HG02840 (cell line): Measurements from ENCODE around the gene OR7G3.

Experiments
- ATAC-seq: cut with Tn5 transposase; IDR thresholded peaks from one replicate; pipeline ENCODE4 v1.9.1; 2021; ENCODE audit warnings: mild to moderate bottlenecking, moderate library complexity, moderate number of reproducible peaks; ENCODE audit not compliant: unreplicated experiment, low FRiP score

The OR7G3 gene

DNA sequence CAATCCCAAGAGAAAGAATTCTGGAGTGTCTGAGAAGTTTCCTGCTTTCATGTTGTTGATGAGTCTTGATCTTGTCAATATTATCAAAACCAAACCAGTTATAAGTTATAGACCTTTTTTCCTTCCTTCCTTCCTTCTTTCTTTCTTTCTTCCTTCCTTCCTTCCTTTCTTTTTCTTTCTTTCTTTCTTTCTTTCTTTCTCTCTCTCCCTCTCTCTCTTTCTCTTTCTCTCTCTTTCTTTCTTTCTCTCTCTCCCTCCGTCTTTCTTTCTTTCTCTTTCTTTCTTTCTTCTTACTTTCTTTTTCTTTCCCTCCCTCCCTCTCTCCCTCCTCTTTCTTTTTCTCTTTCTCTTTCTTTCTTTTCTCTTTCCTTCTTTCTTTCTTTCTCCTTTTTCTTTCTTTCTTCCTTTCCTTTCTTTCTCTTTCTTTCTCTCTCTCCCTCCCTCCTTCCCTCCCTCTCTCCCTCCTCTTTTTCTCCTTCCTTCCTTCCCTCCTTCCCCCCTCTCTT is at the start of gene OR7G3:
Gene OR7G3, minus strand, starts transcription at position 51 of the 506 bp plus-strand sequence. Its CDS starts 0 bp downstream, at position 51.
- no peak for ATAC-seq

DNA sequence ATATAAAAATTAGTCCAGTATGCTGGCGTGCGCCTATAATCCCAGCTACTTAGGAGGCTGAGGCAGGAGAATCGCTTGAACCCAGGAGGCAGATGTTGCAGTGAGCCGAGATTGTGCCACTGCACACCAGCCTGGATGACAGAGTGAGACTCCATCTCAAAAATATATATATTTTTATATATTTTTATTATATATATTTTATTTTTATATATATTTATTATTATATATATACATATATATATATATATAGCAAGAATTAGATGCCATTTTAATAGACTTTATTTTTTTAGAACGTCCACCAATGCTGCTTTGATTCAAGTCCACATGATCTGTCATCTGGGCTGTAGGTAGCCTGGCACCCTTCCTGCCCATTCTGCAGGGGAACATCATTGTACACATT is 48.6 kb upstream of the OR7G3 start:
- ATAC-seq, result no peak

DNA sequence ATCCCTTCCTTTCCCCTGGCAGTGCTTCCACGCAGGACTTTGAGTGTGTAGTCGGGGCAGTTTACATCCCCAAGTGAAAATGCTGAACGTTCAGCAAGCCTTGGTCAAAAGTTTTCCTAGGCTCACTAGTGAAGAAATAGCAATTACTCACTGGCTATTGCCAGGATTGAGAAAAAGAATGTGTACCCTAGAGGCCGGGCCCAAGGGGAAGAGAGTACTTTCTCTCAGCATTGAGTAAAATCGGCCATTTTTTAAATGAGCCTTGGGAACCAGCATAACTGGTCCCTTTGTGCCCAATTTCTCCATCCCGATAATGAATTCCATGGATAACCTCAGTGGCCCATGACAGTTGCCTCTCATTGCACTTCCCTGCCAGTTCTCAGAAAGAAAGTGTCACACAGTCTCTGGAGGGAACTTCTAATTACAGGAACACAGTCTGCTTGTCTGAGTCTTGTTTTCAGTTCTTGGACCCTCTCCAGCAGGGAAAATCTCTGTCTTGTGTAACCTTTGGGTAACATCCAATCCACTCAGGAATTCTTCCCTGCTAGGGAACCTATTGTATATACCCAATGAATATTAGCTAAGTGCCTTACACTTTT is 44.7 kb upstream of the OR7G3 start:
- no peak for ATAC-seq

DNA sequence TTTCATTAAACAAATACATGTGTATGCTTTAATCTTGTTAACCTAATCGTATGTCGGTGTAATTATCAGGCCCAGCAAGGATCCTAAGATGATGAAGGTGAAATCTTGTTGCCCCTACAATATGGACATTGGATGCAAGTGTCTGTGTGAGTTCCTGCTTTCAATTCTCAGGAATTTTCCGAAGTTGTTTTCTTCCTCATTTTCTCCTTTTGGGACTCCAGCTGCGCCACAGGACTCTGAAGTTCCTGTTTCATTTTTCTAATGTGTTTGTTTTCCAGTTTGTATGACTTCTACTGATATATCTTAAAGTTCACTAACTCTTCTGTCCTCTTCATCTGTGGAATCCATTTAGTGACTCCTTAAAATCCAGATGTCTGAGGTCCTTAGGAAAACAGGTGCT is 40.1 kb upstream of the OR7G3 start:
- ATAC-seq, result no peak

DNA sequence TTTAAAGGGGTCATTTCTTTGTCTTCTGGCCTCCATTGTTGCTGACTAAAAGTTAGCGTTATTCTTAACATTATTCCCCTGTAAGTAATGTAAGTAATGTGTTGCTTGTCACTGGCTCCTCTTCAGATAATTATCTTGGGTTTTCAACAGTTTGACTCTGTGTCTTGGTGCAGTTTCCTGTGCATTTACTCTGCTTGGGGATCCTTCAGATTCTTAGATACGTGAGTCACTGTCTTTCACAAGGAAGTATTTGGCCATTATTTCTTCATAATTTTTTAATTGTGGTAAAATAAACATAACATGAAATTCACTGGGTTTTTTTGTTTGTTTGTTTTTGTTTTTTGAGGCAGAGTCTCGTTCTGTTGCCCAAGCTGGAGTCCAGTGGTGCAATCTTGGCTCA is 38.5 kb upstream of the OR7G3 start:
- ATAC-seq, result no peak

DNA sequence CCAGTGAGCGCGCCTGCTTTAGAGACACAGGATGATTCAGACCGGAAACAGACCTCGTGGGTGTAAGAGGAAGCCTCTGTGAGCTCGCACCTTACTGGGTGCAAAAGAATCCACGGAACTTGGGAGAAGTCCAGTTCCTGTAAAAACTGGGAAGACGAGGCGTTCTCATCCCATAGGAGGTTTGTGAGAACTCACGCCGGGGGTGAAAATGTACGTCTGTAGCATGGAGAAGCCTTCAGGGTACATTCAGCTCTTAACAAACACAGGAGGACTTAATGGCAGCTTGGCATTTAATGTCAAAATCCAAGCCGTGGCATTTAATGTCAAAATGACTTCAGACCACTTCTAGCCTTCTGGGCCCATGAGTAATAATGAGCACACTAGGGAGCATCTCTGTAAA is 34.7 kb upstream of the OR7G3 start:
- ATAC-seq, result no peak

DNA sequence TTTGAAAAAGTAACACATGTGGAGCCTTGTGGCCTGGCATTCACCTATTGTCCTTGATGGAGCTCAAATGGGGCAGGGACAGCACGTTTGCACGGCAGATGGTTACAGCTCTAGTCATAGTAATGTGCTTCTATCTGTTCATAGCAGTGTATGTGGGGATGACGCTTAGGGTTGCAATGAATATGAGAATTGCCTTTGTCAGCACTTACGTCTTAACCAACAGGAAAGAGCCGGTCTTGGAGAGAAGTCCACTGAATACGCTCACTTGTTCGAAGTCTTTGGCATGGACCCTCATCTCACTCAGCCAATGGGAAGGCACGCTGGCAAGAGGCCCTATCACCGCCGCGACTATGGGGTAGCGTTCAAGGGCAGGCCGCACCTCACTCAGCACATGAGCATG is 33.1 kb upstream of the OR7G3 start:
- ATAC-seq, result no peak

DNA sequence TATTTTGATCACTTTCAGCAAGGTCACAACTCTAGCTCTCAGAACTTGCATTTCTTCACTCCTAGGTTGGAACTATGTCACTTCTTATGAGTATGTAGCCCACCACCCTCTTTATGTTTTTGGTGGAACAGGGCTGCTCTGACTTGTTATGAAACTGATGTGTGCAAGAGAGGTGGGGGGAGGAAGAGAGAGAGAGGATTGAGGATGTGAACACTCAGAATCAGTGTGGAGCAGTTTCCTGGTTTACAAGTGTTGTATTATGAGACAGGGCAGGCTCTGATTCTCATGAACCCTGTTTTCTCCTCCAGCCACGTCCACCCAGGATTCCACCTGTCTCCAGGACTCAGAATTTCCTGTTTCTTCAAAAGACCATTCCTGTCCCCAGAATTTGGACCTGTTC is 29.6 kb upstream of the OR7G3 start:
- no peak for ATAC-seq

DNA sequence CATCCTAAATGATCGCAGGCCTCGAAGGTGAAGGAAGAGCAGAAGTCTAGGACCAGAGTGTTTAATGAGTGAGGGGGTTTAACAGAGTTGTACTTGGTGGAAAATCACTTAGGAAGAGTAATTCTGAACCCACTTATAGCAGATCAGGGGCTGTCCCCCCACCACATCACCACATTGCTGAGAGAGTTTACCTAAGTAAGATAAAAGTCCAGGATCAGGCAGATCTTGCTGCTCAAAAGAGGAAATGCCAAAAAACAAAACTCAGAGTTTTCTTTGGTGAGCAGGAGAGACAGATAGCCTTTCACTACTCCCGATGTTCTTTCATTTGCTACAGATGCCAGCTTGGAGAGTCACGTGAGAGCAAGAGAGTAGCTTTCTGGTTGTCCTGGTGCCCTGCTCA is 28.8 kb upstream of the OR7G3 start:
- ATAC-seq, result no peak

DNA sequence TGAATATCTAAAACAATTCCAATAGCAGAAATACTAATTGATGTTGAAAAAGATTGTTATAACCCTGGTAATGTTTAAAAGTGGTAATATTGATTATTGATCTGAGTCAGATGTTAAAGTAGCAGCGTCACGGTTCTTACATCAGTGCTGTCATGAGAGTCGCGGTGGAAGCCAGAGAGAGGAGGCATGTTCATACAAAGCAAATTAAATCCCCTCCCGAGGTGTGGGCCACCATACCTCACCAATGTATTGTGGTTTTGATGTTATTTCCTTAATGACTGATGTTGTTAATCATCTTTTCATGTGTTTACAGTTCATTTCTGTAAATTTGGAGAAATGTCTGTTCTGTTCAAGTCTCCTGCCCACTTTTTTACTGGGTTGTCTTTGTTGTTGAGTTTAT is 24.6 kb upstream of the OR7G3 start:
- ATAC-seq, result no peak

DNA sequence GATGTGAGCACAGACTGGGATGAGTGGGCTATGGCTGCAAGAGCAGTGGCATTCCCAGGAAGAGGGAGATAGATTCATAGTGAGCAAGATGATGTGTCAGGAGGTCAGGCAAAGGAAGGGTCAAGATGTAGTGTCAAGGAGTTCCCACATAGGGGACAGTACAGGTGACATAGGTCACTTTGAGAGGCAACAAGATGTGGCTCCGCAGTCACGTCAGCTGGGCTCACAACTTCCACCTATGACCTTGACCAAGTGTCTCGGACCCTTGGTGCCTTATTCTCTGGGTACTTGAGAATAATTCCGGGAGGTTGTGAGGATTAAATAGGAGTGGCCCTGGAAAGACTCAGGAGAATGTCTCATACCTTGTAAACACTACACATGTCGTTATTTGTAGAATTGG is 23.9 kb upstream of the OR7G3 start:
- no peak for ATAC-seq

DNA sequence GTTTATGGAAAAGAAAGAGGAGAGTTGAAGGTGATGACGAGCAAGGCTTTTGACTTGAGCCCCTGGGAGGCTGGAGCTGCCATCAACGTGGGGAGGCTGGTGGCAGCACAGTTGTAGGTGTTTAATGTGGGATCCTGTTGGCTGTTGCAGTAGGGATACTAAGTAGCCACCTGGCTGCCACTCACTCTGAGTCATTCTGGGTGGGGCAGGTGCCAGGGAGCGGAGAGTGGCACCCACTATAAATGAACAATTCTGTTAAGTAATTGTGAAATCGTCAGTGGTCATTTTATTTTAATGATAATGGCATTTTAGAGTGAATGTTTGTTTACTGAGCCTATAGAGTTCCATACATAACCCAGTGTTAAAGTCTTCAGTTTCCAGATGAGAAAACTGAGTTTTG is 23.2 kb upstream of the OR7G3 start:
- no peak for ATAC-seq

DNA sequence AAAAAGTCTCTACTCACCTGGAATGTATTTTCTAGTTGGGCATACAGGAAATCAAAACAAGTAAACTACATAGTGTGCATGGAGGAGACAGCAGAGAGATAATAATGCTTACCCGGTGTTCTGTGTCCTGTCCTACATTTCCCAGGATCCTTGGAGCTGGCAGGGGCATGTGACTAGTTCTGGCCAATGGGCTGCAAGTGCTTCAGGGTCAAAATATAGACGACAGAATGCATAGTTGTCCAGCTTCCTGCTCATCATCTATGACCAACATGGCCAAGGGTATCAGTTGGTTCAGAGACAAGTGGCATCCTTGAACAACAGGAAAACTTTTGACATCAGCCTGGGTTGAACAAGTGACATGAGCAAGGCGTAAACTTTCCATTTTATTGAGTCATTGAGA is 21.9 kb upstream of the OR7G3 start:
- no peak for ATAC-seq

DNA sequence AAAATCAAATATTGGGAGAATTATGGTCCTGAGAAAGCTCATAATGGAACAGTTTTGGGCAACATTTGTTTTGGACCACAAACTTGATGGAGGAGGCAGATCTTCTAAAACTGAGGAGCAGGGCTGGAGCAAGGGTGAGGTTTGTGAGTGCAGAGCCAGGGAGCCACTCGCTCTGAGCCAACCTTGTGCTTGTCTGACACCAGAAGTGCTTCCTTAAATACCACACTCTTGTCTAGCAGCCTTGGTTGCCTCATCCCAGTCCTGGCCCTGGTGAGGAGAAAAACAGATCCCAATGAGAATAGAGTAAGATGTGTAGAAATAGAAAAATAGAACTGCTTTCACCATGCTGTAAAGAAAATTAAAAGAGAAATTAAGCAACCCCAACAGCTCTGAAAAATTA is 20.1 kb upstream of the OR7G3 start:
- no peak for ATAC-seq

DNA sequence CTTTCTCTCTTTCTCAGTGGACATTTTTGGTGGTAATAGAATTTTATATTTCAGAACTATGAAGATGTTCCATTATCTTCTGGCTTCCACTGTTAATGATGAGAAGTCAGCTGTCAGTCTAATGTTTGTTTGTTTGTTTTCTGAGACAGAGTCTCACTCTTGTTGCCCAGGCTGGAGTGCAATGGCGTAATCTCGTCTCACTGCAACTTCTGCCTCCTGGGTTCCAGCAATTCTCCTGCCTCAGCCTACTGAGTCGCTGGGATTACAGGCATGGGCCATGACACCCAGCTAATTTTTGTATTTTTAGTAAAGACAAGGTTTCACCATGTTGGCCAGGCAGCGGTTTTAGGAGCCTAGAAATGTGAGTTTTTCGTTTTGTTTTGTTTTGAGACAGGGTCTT is 18.2 kb upstream of the OR7G3 start:
- no peak for ATAC-seq

DNA sequence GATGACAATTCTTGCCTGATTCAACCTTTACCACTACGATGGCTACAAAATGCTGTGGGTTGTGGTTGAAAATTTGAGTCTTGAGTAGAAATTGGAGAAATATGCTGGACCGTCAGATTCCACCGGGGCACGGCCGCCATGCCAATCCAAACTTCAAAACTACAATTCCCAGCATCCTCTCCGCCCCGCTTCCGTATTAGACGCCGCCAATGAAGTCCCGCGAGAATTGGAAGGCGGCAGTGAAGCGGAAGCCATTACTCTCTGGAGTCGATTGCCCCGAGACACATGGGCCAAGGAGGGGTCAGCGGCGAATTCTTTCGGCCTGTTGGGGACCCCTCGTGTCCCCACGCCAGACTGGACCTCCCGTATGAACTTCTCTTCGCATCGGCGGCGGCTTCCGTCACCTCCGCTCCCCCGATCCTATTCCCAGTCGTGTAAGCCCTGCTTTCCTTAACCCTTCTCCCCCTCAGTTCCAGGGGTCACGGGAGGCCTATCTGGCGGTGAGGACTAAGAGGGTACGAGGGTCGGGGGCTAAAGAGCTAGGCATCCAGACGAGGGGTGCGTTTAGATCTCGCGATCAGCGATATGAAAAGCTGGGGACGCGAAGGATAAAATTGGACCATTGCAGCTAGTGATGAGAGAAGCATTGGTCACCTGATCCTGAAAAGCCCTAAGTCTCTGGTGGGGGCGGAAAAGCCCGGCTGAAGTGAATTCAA is 13.6 kb upstream of the OR7G3 start, which contains the start of gene ZNF317:
Gene ZNF317, plus strand, starts transcription at position 239 of the 716 bp plus-strand sequence. CDS start 15,620 bp downstream, outside the sequence.
- ATAC-seq, result peak; percentile 82

DNA sequence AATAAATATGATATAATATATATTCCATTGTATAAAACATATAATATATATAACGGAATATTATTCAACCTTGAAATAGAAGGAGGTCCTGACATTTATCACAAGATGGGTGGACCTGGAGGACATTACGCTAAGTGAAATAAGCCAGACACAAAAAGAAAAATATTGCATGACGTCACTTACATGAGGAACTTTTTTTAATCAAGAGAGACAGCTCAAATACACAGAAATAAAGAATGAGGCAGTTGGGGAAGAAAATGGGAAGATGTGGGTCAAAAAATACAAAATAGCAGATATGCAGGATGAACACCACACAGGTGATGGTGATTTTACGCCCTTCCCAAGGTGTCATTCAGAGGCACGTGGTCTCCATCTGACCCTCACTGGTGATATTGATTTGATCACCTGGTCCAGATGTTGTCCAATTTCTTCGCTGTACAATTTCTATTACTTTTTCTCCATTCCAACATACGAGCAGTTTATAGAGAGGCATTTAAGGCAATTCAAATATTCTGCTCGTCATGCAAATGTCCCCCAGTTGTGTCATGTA is 12.9 kb upstream of the OR7G3 start:
- ATAC-seq, result peak; percentile 8

DNA sequence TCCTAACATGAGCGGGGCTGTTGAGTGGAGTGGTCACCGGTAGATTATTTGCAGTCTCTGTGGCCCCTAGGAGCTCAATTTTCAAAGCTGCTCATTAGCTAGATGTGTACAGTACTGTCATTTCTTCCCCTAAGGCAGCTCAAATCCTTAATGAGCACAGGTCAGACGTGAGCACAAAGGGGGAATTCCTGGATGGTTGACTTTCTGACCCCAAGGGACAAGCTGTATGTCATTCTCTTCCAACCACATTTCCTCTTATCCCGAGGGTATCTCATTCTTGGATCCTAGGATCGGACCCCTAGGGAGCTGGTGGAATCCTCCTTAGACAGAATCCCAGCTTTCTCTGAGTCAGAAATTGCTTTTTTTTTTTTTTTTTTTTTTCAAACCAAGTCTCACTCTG is 5.7 kb upstream of the OR7G3 start:
- no peak for ATAC-seq

DNA sequence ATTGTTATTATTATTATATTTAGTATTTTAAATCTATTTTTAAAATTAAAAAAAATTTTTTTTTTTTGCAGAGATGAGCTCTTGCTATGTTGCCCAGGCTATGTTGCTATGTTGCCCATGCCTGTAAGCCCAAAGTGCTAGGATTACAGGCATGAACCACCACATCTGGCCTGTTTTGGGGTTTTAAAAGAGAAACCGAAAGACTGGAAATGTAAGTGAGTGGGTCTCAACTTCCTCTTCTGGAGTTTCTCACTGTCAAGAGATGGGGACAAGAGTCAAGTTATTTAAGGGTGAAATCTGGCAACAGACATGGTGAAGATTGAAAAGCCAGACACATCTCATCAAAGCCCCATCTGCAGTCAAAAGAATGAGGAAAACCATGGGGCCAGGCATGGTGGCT is 4.2 kb upstream of the OR7G3 start:
- no peak for ATAC-seq

DNA sequence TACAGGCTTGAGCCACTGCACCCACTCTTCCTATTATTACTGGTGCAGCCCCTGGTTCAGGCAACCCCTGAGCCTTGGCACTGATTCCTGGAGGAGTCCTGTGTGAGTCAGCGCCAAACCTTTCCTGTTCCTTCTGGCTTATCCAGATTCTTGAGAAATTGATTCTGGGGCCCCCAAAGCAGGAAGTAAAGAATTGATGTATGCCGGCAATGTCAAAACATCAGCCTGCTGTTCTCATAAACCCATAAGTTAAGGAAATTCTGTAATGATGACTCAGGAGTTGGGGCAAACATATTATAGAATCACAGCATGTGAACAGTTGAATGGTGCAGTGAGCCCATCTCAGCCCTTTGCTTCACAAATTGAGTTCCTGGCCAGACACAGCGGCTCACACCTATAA is 1.4 kb upstream of the OR7G3 start:
- ATAC-seq, result no peak

DNA sequence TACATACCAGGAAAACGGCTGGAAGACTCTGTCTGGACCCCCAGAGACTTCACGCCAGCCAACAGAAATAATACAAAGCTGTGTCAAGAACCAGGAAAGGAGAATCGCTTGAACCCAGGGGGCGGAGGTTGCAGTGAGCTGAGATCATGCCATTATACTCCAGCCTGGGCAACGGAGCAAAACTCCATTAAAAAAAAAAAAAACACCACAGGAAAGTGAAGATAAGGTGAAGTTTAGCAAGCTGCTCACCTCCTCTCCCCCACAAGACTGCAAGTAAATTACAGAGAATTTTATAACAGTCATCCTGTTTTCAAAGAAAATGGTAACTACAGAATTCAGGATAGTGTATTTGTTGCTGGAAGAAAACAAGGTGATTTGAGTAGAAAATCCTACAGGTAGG is 10.2 kb downstream of the OR7G3 start:
- ATAC-seq, result no peak

DNA sequence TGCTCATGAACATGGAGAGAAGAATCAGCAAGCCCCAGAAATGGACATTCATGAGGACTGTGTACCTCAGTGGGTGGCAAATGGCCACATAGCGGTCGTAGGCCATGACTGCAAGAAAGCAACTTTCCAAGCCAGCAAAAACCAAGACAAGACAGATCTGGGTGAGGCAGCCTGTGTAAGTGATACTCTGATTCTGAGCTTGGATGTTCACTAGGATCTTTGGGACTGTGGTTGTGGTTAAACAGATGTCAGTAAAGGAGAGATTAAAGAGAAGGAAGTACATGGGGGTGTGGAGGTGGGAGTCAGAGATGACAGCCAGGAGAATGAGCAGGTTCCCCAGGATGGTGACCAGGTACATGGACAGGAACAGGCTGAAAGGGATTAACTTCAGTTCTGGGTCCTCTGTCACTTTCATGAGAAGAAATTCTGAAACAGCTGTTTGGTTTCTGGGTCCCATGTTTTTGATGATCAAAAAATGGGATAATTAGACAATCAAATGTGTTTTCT is 11.4 kb downstream of the OR7G3 start, which contains the start of gene OR7G1:
Gene OR7G1, minus strand, starts transcription at position 457 of the 507 bp plus-strand sequence. Its CDS starts 0 bp downstream, at position 457.
- no peak for ATAC-seq
